ENCODE measurements around the gene TELO2.

GRCh38 chr16:1446296-1447080 lies 46.7 kb upstream of the TELO2 start:
- no peak for TF ChIP-seq CTCF (IDR thresholded peaks at IDR 0.05)
- no peak for TF ChIP-seq POLR2A (IDR thresholded peaks at IDR 0.05)

All from Peyer's patch (tissue), 4 donors.